OCI-LY7 (cell line): ENCODE measurements around the gene BRIP1. TPM values are rescaled to one million over a fixed set of nuclear protein-coding genes. Genes with fewer than 3 reads are reported as not detected.

Source experiments
- BruUV-seq: library from RNA; stranded (reverse); fragments of 400-500 nt; replicated peaks from 2 replicates; lab custom pipeline; 2021; lab: Mats Ljungman, UMichigan
- CTCF ChIA-PET: fragments of 300-600 bp; sonication (Branson Sonifier 250); formaldehyde crosslinking; loops from one replicate; lab custom pipeline; 2022; ENCODE audit warnings: antibody characterized with exemption; ENCODE audit not compliant: unreplicated experiment; lab: Charles Lee
- POLR2A ChIA-PET: fragments of 300-600 bp; sonication (Branson Sonifier 250); formaldehyde crosslinking; loops from one replicate; lab custom pipeline; 2022; ENCODE audit warnings: antibody characterized with exemption; lab: Charles Lee
- DNase-seq: peaks from one replicate; pipeline ENCODE4 v3.0.0-alpha.2; 2015; ENCODE audit warnings: low spot score
- H2AFZ ChIP-seq: fragments of 200-600 bp; sonication (generic), shearing (Covaris generic); 2 replicates; pipeline ENCODE4 v1.6.1; 2014; ENCODE audit warnings: mild to moderate bottlenecking, antibody characterized with exemption, low read length, moderate library complexity
- H3K27ac ChIP-seq: fragments of 200-600 bp; sonication (generic); 2 replicates; pipeline ENCODE4 v1.5.1; 2014; ENCODE audit warnings: mixed run types, low read depth, mild to moderate bottlenecking, moderate library complexity, low read length, inconsistent platforms; ENCODE audit not compliant: poor library complexity, severe bottlenecking
- H3K36me3 ChIP-seq: fragments of 200-600 bp; sonication (generic); 2 replicates; pipeline ENCODE4 v1.6.1; 2014; ENCODE audit warnings: mild to moderate bottlenecking, antibody characterized with exemption, low read length, moderate library complexity, mixed read lengths; ENCODE audit not compliant: insufficient read depth
- H3K4me1 ChIP-seq: fragments of 200-600 bp; sonication (generic); 2 replicates; pipeline ENCODE4 v1.5.1; 2014; ENCODE audit warnings: mild to moderate bottlenecking, low read length; ENCODE audit not compliant: insufficient read depth, poor library complexity, severe bottlenecking
- H3K4me2 ChIP-seq: fragments of 200-600 bp; sonication (generic); 2 replicates; pipeline ENCODE4 v1.6.1; 2014; ENCODE audit warnings: mild to moderate bottlenecking, low read length
- H3K4me3 ChIP-seq: fragments of 200-600 bp; sonication (generic); 2 replicates; pipeline ENCODE4 v1.5.1; 2014; ENCODE audit warnings: mild to moderate bottlenecking, low read depth, low read length; ENCODE audit not compliant: poor library complexity, severe bottlenecking
- H3K79me2 ChIP-seq: fragments of 200-600 bp; sonication (generic); 2 replicates; pipeline ENCODE4 v1.6.1; 2016; ENCODE audit warnings: low read depth, mild to moderate bottlenecking, low read length, moderate library complexity, mixed read lengths; ENCODE audit not compliant: insufficient read depth
- H3K9me2 ChIP-seq: fragments of 200-600 bp; sonication (generic); 2 replicates; pipeline ENCODE4 v1.6.1; 2016; ENCODE audit warnings: mild to moderate bottlenecking, low read length, mixed read lengths; ENCODE audit not compliant: insufficient read depth
- H3K9me3 ChIP-seq: fragments of 200-600 bp; sonication (generic); 2 replicates; pipeline ENCODE4 v1.6.1; 2014; ENCODE audit warnings: mild to moderate bottlenecking, mixed run types, low read length, mixed read lengths
- H4K20me1 ChIP-seq: fragments of 200-600 bp; sonication (generic); 2 replicates; pipeline ENCODE4 v1.6.1; 2014; ENCODE audit warnings: mild to moderate bottlenecking, antibody characterized with exemption, low read length, moderate library complexity, mixed read lengths; ENCODE audit not compliant: insufficient read depth
- CTCF ChIP-seq: fragments of 200-600 bp; sonication (generic); conservative IDR thresholded peaks from 2 replicates; pipeline ENCODE4 v1.5.1; 2014; ENCODE audit warnings: mild to moderate bottlenecking, antibody characterized with exemption, low read length, moderate library complexity, mixed read lengths
- EZH2phosphoT487 ChIP-seq: fragments of 200-600 bp; sonication (generic); IDR thresholded peaks from 2 replicates; pipeline ENCODE4 v1.6.1; 2018; ENCODE audit warnings: low read depth, borderline replicate concordance, mild to moderate bottlenecking, mixed run types, antibody characterized with exemption, low read length, moderate library complexity, mixed read lengths
- intact Hi-C: fragments of 100-400 bp; cut with micrococcal nuclease; formaldehyde crosslinking; loops from one replicate; pipeline ENCODE4 v1.10.0; 2022; ENCODE audit not compliant: unreplicated experiment
- total RNA-seq, 2 experiments: library from RNA; depleted of rRNA in 1 of 2; stranded (reverse); fragments of >200 nt in 1 of 2; shearing (Covaris generic) in 1 of 2; gene quantifications; 2 replicates each; pipeline ENCODE4 v1.2.3, GENCODE V29; 2014 to 2022

BRIP1 gene
- total RNA-seq, 2 experiments from 2014 or later: 32.5 to 33.8 TPM

GRCh38 chr17:61645920-61646319 is 217.4 kb downstream of the BRIP1 start:
- DNase-seq: no peak
- Histone ChIP-seq H4K20me1 (no peaks in the 10 kb centered on the region), H3K4me1 (no peaks in the 10 kb centered on the region), H3K27ac (no peak overlapping the region), H3K36me3 (no peaks in the 10 kb centered on the region), H3K9me3 (peaks cover 6% of the 10 kb centered on the region; the same call in 1 of the 2 replicates), H3K79me2 (no peaks in the 10 kb centered on the region), H2AFZ (no peak overlapping the region), H3K4me3 (no peak overlapping the region), H3K4me2 (no peak overlapping the region), H3K9me2 (no peaks in the 10 kb centered on the region)
- BruUV-seq: no TSS peak
- TF ChIP-seq EZH2phosphoT487 (no peak), CTCF (no peak)
- ChIA-PET CTCF (no interaction called here), POLR2A (interaction anchor here (0.6 to 1.3 kb wide), 2 partner anchors 9 to 838 kb away, joined by 3 to 4 read pairs; no protein-coding TSS in a partner anchor)
- intact Hi-C loops: no loop called here

GRCh38 chr17:61644800-61645774 is 218.2 kb downstream of the BRIP1 start:
- no peak overlapping the region for H3K4me2 ChIP-seq
- H4K20me1 ChIP-seq: no peaks in the 10 kb centered on the region
- H3K9me3 ChIP-seq: peaks cover 6% of the 10 kb centered on the region; the same call in 1 of the 2 replicates
- no peak overlapping the region for H3K4me3 ChIP-seq
- no peaks in the 10 kb centered on the region for H3K36me3 ChIP-seq
- no peaks in the 10 kb centered on the region for H3K9me2 ChIP-seq
- no peak overlapping the region for H2AFZ ChIP-seq
- CTCF ChIA-PET: no interaction called here
- no peaks in the 10 kb centered on the region for H3K79me2 ChIP-seq
- BruUV-seq: no TSS peak
- H3K27ac ChIP-seq: no peak overlapping the region
- DNase-seq: no peak
- no peaks in the 10 kb centered on the region for H3K4me1 ChIP-seq
- intact Hi-C loops: no loop called here
- TF ChIP-seq EZH2phosphoT487 (no peak), CTCF (no peak)
- POLR2A ChIA-PET: interaction anchor here (0.6 kb wide), 1 partner anchor 102 kb away, joined by 3 read pairs; no protein-coding TSS in a partner anchor
